Measurements from ENCODE around the gene VANGL2.

The VANGL2 gene

DNA sequence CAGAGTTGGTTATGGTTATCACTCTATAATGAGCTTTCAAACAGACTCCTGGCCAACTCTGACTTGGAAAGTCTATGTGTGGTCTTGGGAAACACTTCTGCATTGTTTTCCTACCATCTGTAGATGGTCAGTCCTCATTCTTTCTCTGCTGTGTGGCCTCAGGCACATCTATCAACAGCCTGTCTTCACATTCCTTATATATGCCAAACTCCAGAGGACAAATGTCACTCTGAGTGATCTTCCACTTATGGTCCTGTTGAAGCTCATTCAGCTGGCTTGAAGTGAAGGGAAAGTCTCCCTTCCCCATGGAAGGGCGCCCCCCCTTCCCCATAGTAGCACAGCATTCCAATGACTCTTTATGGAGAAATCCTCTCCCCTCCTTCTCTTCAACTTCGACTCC lies 58.7 kb downstream of the VANGL2 start:
- DNase-seq (ENCODE audit: low read depth in 3 of 3), result no peak

DNA sequence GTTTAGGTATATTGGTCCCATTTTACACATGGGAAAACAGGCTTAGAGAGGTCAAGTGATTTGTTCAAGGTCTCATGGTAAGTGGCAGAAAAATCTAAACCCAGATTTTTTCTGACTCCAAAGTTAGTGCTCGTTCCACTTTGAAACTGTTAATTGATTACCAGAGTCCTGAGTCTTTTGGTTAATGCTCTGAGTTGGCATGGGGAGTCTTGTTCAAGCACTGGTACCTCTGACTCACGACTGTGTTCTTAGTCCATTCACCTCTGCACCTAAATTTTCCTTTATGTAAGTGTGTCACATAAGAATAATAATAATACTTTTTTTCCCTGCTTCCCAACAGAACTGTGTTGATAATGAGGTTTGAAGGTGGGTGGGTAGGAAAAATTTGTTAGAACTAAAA lies 59.3 kb downstream of the VANGL2 start:
- no peak for DNase-seq (ENCODE audit: low read depth in 3 of 3)

DNA sequence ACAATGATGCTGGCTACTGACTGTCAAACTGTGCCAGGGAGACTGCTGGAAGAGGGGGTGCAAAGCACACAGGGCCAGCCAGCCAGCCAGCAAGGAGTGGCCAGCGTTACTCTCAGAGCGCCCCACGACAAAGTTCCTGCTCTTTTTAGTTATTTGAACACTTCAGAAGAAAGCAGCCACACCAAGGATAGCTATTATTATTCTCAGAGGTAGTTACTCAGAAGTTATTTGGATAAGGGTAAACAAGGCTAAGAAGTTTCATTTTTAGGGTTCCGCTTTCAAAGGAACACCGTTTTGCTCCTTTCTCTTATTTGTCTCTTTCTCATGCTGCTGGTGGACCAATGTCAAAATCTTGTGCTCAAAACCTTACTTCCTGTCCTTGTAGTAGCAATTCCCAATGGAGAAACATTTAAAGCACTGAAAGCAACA lies 59.9 kb downstream of the VANGL2 start:
- DNase-seq (ENCODE audit: low read depth in 3 of 3), result no peak

DNA sequence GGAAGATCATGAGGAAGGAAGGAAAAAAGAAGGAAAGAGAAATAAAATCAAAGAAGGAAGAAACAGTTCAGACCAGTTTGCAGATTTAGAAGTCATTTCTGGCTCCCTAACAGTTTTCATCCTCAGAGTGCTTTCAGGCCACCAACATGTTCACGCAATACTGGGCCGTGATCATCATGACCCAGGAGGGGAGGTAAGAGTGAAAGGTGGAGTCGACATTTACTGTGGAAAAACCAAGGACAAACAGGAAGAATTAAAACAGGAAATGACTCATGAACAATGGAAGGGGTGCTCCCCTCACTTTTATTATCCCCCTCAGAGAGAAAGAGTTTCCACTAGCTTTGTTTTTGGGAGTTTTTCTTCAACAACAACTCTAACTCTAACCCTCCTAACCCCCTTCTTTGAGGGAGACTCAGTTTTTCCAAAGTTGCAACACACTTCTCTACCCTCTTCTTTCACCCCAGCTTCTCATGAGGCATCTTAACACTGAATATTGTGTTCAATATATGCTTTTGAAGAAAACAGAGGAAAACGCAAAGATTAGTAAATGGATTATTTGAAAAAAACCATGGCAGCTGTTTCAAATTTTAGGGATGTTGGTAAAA lies 60.4 kb downstream of the VANGL2 start:
- no peak for DNase-seq (ENCODE audit: low read depth in 3 of 3)

DNA sequence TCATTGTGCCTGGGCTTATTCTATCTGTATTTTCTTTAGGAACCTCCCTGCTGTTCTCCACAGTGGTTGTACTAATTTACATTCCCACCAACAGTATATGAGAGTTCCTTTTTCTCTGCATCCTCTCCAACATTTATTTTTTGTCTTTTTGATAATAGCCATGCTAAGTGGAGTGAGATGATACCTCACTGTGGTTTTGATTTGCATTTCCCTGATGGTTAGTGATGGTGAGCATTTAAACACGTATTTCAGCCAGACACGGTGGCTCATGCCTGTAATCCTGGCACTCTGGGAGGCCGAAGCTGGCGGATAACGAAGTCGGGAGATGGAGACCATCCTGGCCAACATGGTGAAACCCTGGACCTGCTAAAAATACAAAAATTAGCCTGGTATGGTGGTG lies 64.8 kb downstream of the VANGL2 start:
- no peak for DNase-seq (ENCODE audit: low read depth in 3 of 3)

DNA sequence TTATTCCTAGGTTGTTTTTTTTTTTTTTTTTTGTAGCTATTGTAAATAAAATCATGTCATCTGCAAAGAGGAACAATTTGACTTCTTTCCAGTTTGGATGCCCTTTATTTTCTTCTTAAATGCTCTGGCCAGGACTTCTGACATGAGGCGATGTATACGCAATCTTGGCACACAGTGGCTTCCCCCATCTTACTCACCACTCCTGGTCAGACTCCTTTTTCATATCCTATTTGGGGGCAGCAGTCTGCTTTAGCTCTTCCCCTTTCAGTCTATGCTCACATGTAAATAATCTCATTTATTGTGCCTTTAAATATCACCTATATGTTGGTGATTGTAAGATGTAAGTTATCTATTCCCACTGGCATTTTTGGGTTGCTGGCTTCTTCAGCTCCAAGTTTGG lies 66.6 kb downstream of the VANGL2 start:
- DNase-seq (ENCODE audit: low read depth in 3 of 3), result no peak

DNA sequence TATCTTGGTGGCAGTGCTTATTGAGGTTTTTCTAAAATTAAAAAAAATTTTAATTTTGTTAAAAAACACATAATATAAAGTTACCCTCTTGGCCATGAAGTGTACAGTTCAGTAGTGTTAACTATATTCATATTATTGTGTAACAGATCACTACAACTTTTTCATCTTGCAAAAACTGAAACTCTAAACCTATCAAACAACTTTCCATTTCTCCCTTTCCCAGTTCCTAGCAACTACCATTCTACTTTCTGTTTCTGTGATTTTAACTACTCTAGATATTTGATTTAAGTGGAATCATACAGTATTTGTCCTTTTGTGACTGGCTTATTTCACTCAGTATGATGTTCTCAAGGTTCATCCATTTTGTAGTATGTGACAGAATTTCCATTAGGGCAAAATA lies 67.2 kb downstream of the VANGL2 start:
- DNase-seq (ENCODE audit: low read depth in 3 of 3), result no peak

DNA sequence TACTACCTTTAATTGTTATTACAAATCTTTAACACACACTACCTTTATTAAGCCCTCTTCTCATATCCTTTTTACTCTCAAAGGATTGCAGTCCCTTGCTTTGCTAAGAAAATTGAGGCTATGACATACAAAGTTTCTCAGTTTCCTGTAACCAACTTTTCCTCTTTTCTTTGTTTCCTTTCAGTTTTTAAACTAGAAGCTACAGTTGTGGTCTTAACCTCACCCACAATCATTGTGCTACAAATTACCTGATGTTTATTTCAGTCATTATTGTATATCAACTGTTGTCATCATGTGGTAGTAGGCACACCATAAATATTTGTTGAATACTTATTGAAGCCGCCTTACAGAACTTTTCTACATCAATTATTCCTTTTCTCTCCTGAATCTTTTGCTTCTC lies 70.9 kb downstream of the VANGL2 start:
- no peak for DNase-seq (ENCODE audit: low read depth in 3 of 3)

DNA sequence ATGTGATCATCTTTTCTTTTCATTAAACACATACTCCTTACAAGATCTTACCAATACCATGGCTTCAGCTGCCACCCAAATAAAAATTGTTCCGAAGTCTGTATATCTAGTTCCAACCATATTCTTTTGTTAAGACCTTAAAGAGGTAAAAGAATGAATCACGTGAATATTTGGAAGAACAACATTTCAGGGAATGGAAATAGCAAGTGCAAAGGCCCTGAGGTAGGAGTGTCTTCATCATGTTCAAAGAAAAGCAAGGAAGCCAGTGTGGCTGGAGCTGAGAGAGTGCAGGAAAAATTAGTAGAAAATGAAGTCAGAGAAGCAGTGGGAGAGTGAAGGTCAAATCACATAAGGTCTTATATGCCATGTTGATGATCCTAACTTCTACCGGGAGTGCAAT lies 71.7 kb downstream of the VANGL2 start:
- DNase-seq (ENCODE audit: low read depth in 3 of 3), result no peak

DNA sequence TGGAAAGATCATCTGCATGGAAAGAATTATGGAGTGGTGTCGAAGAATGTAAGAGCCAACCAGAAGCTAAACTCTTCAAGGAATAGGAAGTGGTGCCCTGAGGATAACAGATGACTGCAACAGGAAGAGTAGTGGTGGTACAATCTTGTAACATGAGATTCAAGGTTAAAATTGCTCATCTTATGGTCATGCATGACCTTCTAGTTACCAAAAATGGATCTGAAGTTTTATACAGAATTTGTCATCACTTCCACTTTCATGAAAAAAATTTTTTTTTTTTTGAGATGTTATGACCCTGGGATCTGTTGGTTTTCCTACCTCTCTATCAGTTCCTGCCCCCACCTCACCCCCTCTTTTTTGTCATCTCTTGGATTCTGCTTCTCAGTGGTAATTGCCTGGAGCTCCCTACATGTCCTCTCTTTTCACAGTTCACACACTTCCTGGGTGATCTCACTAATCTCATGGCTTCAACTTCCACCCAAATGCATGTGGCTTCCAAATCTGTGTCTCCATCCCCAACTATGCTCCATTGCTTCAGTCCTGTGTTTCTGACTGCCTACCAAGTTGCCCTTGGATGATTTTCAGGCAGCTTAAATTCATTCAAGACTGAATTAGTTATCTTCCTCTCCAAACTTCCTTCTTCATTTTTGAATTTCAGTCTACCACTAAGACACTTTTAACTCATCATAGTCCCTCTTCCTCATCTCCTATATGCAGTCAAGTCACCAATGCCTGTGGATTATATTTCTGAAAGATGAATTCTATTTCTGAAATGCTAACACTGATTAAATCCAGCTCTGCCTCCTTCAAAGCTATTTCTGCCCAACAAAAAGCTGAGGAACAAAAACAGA lies 74.3 kb downstream of the VANGL2 start:
- DNase-seq (ENCODE audit: low read depth in 3 of 3), result no peak
